ENCODE results near the gene ANKH.

Gene ANKH

GRCh38 chr5:14685757-14686156 is 185.8 kb downstream of the ANKH start:
- no peaks in the 10 kb centered on the region for H3K27me3 ChIP-seq (ENCODE audit: control insufficient read depth, insufficient read depth, low read length)
- H3K4me3 ChIP-seq (ENCODE audit: low read length) = no peak overlapping the region
- H3K9ac ChIP-seq (ENCODE audit: low read depth, low read length) = no peak overlapping the region
- H3K9me3 ChIP-seq (replicated peaks; ENCODE audit: low read length) = peaks cover 3% of the 10 kb centered on the region
- H3K4me2 ChIP-seq (ENCODE audit: low read length) = no peak overlapping the region
- peaks cover 65% of the 10 kb centered on the region for H3K36me3 ChIP-seq (ENCODE audit: insufficient read depth, low read length)
- no peaks in the 10 kb centered on the region for H3K4me1 ChIP-seq (ENCODE audit: control insufficient read depth, insufficient read depth, low read length)

- Histone ChIP-seq H3K4me2 (ENCODE audit: low read length) (no peak overlapping the region), H3K36me3 (ENCODE audit: insufficient read depth, low read length) (peaks cover 55% of the 10 kb centered on the region), H3K9me3 (replicated peaks; ENCODE audit: low read length) (no peaks in the 10 kb centered on the region), H3K27me3 (ENCODE audit: control insufficient read depth, insufficient read depth, low read length) (no peaks in the 10 kb centered on the region), H3K4me1 (ENCODE audit: control insufficient read depth, insufficient read depth, low read length) (no peaks in the 10 kb centered on the region), H3K9ac (ENCODE audit: low read depth, low read length) (no peak overlapping the region), H3K4me3 (ENCODE audit: low read length) (no peak overlapping the region)
Observed at GRCh38 chr5:14684757-14685156, 186.8 kb downstream of the ANKH start.

GRCh38 chr5:14683906-14684455 is 187.6 kb downstream of the ANKH start:
- Histone ChIP-seq H3K9me3 (replicated peaks; ENCODE audit: low read length) (no peaks in the 10 kb centered on the region), H3K4me1 (ENCODE audit: control insufficient read depth, insufficient read depth, low read length) (no peaks in the 10 kb centered on the region), H3K9ac (ENCODE audit: low read depth, low read length) (no peak overlapping the region), H3K36me3 (ENCODE audit: insufficient read depth, low read length) (peaks cover 50% of the 10 kb centered on the region), H3K27me3 (ENCODE audit: control insufficient read depth, insufficient read depth, low read length) (no peaks in the 10 kb centered on the region), H3K4me2 (ENCODE audit: low read length) (no peak overlapping the region), H3K4me3 (ENCODE audit: low read length) (no peak overlapping the region)

- no peaks in the 10 kb centered on the region for H3K27me3 ChIP-seq (ENCODE audit: control insufficient read depth, insufficient read depth, low read length)
- peaks cover 32% of the 10 kb centered on the region for H3K36me3 ChIP-seq (ENCODE audit: insufficient read depth, low read length)
- H3K9me3 ChIP-seq (replicated peaks; ENCODE audit: low read length) = no peaks in the 10 kb centered on the region
- H3K4me2 ChIP-seq (ENCODE audit: low read length) = no peak overlapping the region
- peaks cover 5% of the 10 kb centered on the region for H3K4me1 ChIP-seq (ENCODE audit: control insufficient read depth, insufficient read depth, low read length)
- H3K9ac ChIP-seq (ENCODE audit: low read depth, low read length) = no peak overlapping the region
- no peak overlapping the region for H3K4me3 ChIP-seq (ENCODE audit: low read length)
Observed at GRCh38 chr5:14681236-14681752, 190.3 kb downstream of the ANKH start.

GRCh38 chr5:14679595-14679994 is 192.0 kb downstream of the ANKH start:
- H3K9me3 ChIP-seq (replicated peaks; ENCODE audit: low read length) = no peaks in the 10 kb centered on the region
- peaks cover 32% of the 10 kb centered on the region for H3K36me3 ChIP-seq (ENCODE audit: insufficient read depth, low read length)
- H3K4me2 ChIP-seq (ENCODE audit: low read length) = no peak overlapping the region
- peaks cover 20% of the 10 kb centered on the region for H3K4me1 ChIP-seq (ENCODE audit: control insufficient read depth, insufficient read depth, low read length)
- H3K9ac ChIP-seq (ENCODE audit: low read depth, low read length) = no peak overlapping the region
- H3K27me3 ChIP-seq (ENCODE audit: control insufficient read depth, insufficient read depth, low read length) = no peaks in the 10 kb centered on the region
- no peak overlapping the region for H3K4me3 ChIP-seq (ENCODE audit: low read length)

GRCh38 chr5:14678773-14679334 is 192.7 kb downstream of the ANKH start:
- Histone ChIP-seq H3K4me3 (ENCODE audit: low read length) (no peak overlapping the region), H3K4me2 (ENCODE audit: low read length) (no peak overlapping the region), H3K9ac (ENCODE audit: low read depth, low read length) (no peak overlapping the region), H3K4me1 (ENCODE audit: control insufficient read depth, insufficient read depth, low read length) (peaks cover 20% of the 10 kb centered on the region), H3K36me3 (ENCODE audit: insufficient read depth, low read length) (peaks cover 32% of the 10 kb centered on the region), H3K9me3 (replicated peaks; ENCODE audit: low read length) (no peaks in the 10 kb centered on the region), H3K27me3 (ENCODE audit: control insufficient read depth, insufficient read depth, low read length) (no peaks in the 10 kb centered on the region)

GRCh38 chr5:14676320-14676719 is 195.3 kb downstream of the ANKH start:
- Histone ChIP-seq H3K4me3 (ENCODE audit: low read length) (no peak overlapping the region), H3K9ac (ENCODE audit: low read depth, low read length) (no peak overlapping the region), H3K9me3 (replicated peaks; ENCODE audit: low read length) (no peaks in the 10 kb centered on the region), H3K4me2 (ENCODE audit: low read length) (peak overlapping the region; percentile 42), H3K4me1 (ENCODE audit: control insufficient read depth, insufficient read depth, low read length) (peaks cover 35% of the 10 kb centered on the region), H3K36me3 (ENCODE audit: insufficient read depth, low read length) (peaks cover 12% of the 10 kb centered on the region), H3K27me3 (ENCODE audit: control insufficient read depth, insufficient read depth, low read length) (no peaks in the 10 kb centered on the region)

GRCh38 chr5:14675865-14676300 is 195.7 kb downstream of the ANKH start:
- Histone ChIP-seq H3K4me3 (ENCODE audit: low read length) (no peak overlapping the region), H3K36me3 (ENCODE audit: insufficient read depth, low read length) (peaks cover 10% of the 10 kb centered on the region), H3K4me1 (ENCODE audit: control insufficient read depth, insufficient read depth, low read length) (peaks cover 38% of the 10 kb centered on the region), H3K9ac (ENCODE audit: low read depth, low read length) (no peak overlapping the region), H3K27me3 (ENCODE audit: control insufficient read depth, insufficient read depth, low read length) (no peaks in the 10 kb centered on the region), H3K9me3 (replicated peaks; ENCODE audit: low read length) (no peaks in the 10 kb centered on the region), H3K4me2 (ENCODE audit: low read length) (peak overlapping the region; percentile 42)

- no peak overlapping the region for H3K4me2 ChIP-seq (ENCODE audit: low read length)
- H3K36me3 ChIP-seq (ENCODE audit: insufficient read depth, low read length) = peaks cover 10% of the 10 kb centered on the region
- no peak overlapping the region for H3K9ac ChIP-seq (ENCODE audit: low read depth, low read length)
- no peaks in the 10 kb centered on the region for H3K9me3 ChIP-seq (replicated peaks; ENCODE audit: low read length)
- H3K4me1 ChIP-seq (ENCODE audit: control insufficient read depth, insufficient read depth, low read length) = peaks cover 38% of the 10 kb centered on the region
- no peak overlapping the region for H3K4me3 ChIP-seq (ENCODE audit: low read length)
- no peaks in the 10 kb centered on the region for H3K27me3 ChIP-seq (ENCODE audit: control insufficient read depth, insufficient read depth, low read length)
Observed at GRCh38 chr5:14674983-14675854, 196.4 kb downstream of the ANKH start.

- Histone ChIP-seq H3K4me3 (ENCODE audit: low read length) (no peak overlapping the region), H3K4me2 (ENCODE audit: low read length) (no peak overlapping the region), H3K9me3 (replicated peaks; ENCODE audit: low read length) (no peaks in the 10 kb centered on the region), H3K36me3 (ENCODE audit: insufficient read depth, low read length) (peaks cover 4% of the 10 kb centered on the region), H3K27me3 (ENCODE audit: control insufficient read depth, insufficient read depth, low read length) (no peaks in the 10 kb centered on the region), H3K9ac (ENCODE audit: low read depth, low read length) (no peak overlapping the region), H3K4me1 (ENCODE audit: control insufficient read depth, insufficient read depth, low read length) (peaks cover 38% of the 10 kb centered on the region)
Observed at GRCh38 chr5:14673443-14673842, 198.1 kb downstream of the ANKH start.

- H3K9me3 ChIP-seq (replicated peaks; ENCODE audit: low read length) = no peaks in the 10 kb centered on the region
- H3K4me2 ChIP-seq (ENCODE audit: low read length) = no peak overlapping the region
- H3K4me1 ChIP-seq (ENCODE audit: control insufficient read depth, insufficient read depth, low read length) = peaks cover 38% of the 10 kb centered on the region
- H3K9ac ChIP-seq (ENCODE audit: low read depth, low read length) = no peak overlapping the region
- peaks cover 4% of the 10 kb centered on the region for H3K36me3 ChIP-seq (ENCODE audit: insufficient read depth, low read length)
- H3K27me3 ChIP-seq (ENCODE audit: control insufficient read depth, insufficient read depth, low read length) = no peaks in the 10 kb centered on the region
- H3K4me3 ChIP-seq (ENCODE audit: low read length) = no peak overlapping the region
Observed at GRCh38 chr5:14672484-14673394, 198.8 kb downstream of the ANKH start.

Data from skeletal muscle satellite cell (primary cell).